GM12878 (cell line): ENCODE measurements around the gene FTO.

Experiments
- POLR2A ChIP-seq: IDR thresholded peaks from 2 replicates; pipeline ENCODE4 v1.6.1; 2011; ENCODE audit warnings: low read depth, mild to moderate bottlenecking, low read length
- SP1 ChIP-seq: IDR thresholded peaks from one replicate; pipeline ENCODE4 v1.6.1; 2011; ENCODE audit warnings: low read depth, low read length
- TF ChIP-seq, protein P1 (sequence below), 3 experiments: IDR thresholded peaks in 2 of 3; conservative IDR thresholded peaks in 1 of 3; 2 replicates each; pipeline ENCODE4 v1.5.1; 2011; ENCODE audit warnings: low read depth in 3 of 3, low read length in 3 of 3, mild to moderate bottlenecking in 3 of 3, control low read depth in 2 of 3, moderate library complexity in 2 of 3, inconsistent platforms in 1 of 3, mixed read lengths in 1 of 3; ENCODE audit not compliant: control insufficient read depth in 2 of 3, insufficient read depth in 1 of 3; ENCODE audit errors: extremely low read depth in 1 of 3

GRCh38 chr16:53849585-53849984, 145.6 kb downstream of the FTO start:
- TF ChIP-seq, protein P1, sequence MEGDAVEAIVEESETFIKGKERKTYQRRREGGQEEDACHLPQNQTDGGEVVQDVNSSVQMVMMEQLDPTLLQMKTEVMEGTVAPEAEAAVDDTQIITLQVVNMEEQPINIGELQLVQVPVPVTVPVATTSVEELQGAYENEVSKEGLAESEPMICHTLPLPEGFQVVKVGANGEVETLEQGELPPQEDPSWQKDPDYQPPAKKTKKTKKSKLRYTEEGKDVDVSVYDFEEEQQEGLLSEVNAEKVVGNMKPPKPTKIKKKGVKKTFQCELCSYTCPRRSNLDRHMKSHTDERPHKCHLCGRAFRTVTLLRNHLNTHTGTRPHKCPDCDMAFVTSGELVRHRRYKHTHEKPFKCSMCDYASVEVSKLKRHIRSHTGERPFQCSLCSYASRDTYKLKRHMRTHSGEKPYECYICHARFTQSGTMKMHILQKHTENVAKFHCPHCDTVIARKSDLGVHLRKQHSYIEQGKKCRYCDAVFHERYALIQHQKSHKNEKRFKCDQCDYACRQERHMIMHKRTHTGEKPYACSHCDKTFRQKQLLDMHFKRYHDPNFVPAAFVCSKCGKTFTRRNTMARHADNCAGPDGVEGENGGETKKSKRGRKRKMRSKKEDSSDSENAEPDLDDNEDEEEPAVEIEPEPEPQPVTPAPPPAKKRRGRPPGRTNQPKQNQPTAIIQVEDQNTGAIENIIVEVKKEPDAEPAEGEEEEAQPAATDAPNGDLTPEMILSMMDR (IDR thresholded peaks at IDR 0.05 in 2 of 3, conservative IDR thresholded peaks at IDR 0.05 in 1 of 3; ENCODE audit: control insufficient read depth in 2 of 3, extremely low read depth in 1 of 3, insufficient read depth in 1 of 3, low read depth in 3 of 3, low read length in 3 of 3), result no peak
- TF ChIP-seq SP1 (no peak), POLR2A (no peak)
